Measurements from ENCODE around the gene RNF183.

DNA sequence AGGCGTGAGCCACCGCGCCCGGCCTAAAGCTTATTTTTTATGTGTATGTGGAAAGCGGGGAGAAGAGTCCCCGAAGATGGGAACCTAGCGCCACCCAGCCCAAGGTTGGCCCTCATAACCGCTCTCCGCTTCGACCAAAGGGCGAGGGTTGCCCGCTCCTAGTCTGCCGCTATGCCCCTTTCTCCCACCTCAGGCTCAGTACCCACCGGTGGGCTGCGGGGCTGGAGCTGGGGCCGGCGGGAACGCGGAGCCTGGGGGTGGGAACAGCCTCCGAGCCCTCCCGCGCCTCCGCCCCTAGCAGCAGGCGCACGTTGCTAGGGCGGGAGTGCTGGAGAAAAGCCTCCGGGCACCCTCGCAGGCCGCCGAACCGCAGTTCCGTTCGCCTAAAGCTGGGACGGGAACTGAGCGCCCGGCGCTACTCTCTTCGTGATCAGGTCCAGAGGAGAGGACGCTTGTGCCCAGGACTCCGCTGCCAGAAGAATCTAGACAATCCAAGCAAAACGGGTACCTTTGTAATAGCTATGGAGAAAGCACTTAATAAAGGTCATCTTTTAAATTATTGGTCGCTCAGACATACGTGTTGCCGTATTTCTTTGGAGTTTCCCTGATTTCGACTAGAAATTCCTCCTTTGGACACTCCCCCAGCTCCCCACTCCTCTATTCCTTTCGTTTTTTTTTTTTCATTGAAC lies 37.0 kb upstream of the RNF183 start, which contains the start of gene WDR31:
- TF ChIP-seq, protein P1, sequence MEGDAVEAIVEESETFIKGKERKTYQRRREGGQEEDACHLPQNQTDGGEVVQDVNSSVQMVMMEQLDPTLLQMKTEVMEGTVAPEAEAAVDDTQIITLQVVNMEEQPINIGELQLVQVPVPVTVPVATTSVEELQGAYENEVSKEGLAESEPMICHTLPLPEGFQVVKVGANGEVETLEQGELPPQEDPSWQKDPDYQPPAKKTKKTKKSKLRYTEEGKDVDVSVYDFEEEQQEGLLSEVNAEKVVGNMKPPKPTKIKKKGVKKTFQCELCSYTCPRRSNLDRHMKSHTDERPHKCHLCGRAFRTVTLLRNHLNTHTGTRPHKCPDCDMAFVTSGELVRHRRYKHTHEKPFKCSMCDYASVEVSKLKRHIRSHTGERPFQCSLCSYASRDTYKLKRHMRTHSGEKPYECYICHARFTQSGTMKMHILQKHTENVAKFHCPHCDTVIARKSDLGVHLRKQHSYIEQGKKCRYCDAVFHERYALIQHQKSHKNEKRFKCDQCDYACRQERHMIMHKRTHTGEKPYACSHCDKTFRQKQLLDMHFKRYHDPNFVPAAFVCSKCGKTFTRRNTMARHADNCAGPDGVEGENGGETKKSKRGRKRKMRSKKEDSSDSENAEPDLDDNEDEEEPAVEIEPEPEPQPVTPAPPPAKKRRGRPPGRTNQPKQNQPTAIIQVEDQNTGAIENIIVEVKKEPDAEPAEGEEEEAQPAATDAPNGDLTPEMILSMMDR (IDR thresholded peaks at IDR 0.05), result no peak
- peak; percentile 29 for TF ChIP-seq POLR2A (IDR thresholded peaks at IDR 0.05)
